Measurements from ENCODE around the gene C6orf15.

The C6orf15 gene

DNA sequence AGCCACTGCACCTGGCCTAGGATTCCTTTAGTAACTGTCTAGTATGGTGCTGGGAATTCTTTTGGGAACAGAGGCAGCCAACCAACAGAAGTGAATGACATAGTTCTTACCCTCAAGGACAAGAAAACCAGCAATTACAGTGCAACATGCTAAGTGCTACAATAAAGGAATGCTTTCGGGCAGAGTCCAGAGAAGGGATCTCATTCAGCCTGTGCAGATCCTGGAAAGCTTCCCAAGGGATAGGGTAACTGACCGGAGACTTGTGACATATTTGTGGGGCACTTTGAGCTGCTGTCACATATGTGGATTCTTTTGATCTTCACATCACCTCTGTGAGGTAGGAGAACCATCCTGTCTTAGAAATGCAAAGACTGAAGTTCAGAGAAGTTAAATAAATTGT is 46.8 kb downstream of the C6orf15 start:
- no peak for DNase-seq

DNA sequence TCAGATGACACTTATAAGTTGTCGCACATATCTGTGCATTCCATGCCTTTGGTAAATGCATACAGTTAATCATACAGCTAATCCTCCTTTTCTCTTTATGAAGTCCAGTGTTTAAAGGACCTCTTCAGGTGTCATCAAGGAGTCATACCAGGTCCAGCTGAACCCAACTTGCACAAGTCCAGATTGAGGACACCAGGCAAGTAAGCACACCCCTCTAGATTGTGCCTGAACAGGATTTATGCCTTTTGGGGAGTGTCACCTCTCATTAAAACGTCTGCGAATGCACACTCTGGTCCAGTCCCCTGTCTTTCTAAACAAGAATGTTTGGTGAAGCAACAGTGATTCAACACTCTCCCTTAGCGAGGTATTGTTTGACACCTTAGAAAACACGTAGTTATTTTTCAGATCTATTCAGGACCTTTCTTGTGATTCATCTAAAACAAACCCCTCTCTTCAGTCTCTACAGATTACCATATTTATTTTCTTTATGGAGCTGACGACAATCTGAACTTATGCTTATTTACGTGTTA is 48.4 kb downstream of the C6orf15 start:
- no peak for DNase-seq
